Activated CD8-positive, alpha-beta T cell treated with anti-CD3 and anti-CD28 coated beads for 36 hours (primary cell): ENCODE results near the gene UTP11. TPM values are rescaled to one million over a fixed set of nuclear protein-coding genes. Genes with fewer than 3 reads are reported as not detected.
A peak's percentile ranks its signal among the peaks of the same experiment; 100 is the strongest.
"Not testable (repeated sequence)": the region's sequence is repeated elsewhere in the genome, so short reads cannot be mapped to it uniquely, and the experiment has no call there.

ENCODE experiments used
- ATAC-seq: fragments of 200-7000 bp; cut with Tn5 transposase; one replicate; pipeline ENCODE4 v1.10.0; 2021; ENCODE audit warnings: mild to moderate bottlenecking, moderate library complexity
- CTCF ChIA-PET: fragments of 350-600 bp; sonication (Branson Sonifier 250); formaldehyde crosslinking; loops from one replicate; lab custom pipeline; 2021; ENCODE audit warnings: antibody characterized with exemption; lab: Charles Lee
- POLR2A ChIA-PET: fragments of 350-600 bp; sonication (Branson Sonifier 250); formaldehyde crosslinking; loops from one replicate; lab custom pipeline; 2021; ENCODE audit warnings: antibody characterized with exemption; lab: Charles Lee
- DNase-seq: peaks from one replicate; pipeline ENCODE4 v3.0.0-alpha.2; 2020
- H3K27ac Mint-ChIP-seq: one replicate; pipeline ENCODE4 v1.8.0; 2021; ENCODE audit warnings: mild to moderate bottlenecking, mixed read lengths
- H3K27me3 Mint-ChIP-seq: one replicate; pipeline ENCODE4 v1.8.0; 2021; ENCODE audit warnings: mixed read lengths
- H3K36me3 Mint-ChIP-seq: one replicate; pipeline ENCODE4 v1.8.0; 2021; ENCODE audit warnings: low read depth, mixed read lengths
- H3K4me1 Mint-ChIP-seq: one replicate; pipeline ENCODE4 v1.8.0; 2021; ENCODE audit warnings: low read depth, mixed read lengths
- H3K4me3 Mint-ChIP-seq: one replicate; pipeline ENCODE4 v1.8.0; 2021; ENCODE audit warnings: mild to moderate bottlenecking, moderate library complexity, mixed read lengths
- H3K9me3 Mint-ChIP-seq: one replicate; pipeline ENCODE4 v1.8.0; 2021; ENCODE audit warnings: mixed read lengths
- CTCF ChIP-seq: fragments of 200-600 bp; IDR thresholded peaks from one replicate; pipeline ENCODE4 v1.8.0; 2022; ENCODE audit warnings: antibody characterized with exemption, mild to moderate bottlenecking
- intact Hi-C: fragments of 100-400 bp; cut with micrococcal nuclease; formaldehyde crosslinking; loops from one replicate; pipeline ENCODE4 v1.10.0; 2022
- total RNA-seq, 2 experiments: library from RNA; stranded (reverse); gene quantifications; one replicate each; pipeline ENCODE4 v1.2.3, GENCODE V29; 2021

UTP11 gene
- total RNA-seq, 2 experiments from 2014 or later = 58.1 to 60.6 TPM

DNA sequence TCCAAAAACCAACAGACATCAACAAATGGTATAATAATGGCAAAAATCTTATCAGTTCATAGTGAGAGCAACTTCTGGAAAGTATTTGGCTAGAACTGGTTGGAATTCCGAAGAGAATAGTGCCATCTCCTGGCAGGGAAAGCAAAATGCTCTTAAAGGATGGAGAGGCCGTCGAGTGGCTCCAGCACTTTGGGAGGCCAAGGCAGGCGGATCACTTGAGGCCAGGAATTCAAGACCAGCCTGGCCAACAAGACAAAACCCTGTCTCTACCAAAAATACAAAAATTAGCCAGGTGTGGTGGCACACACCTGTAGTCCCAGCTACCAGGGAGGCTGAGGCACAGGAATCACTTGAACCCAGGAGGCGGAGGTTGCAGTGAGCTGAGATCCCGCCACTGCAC is 37.5 kb upstream of the UTP11 start:
- POLR2A ChIA-PET = interaction anchor here (0.6 to 1.5 kb wide), 2 partner anchors 15 to 50 kb away, joined by 3 to 4 read pairs; partner anchors contain the start of gene SF3A3
- Mint-ChIP-seq H3K4me1 (peaks cover 18% of the 10 kb centered on the region), H3K36me3 (peaks cover 74% of the 10 kb centered on the region)
- H3K4me3 Mint-ChIP-seq, H3K27ac Mint-ChIP-seq, H3K27me3 Mint-ChIP-seq, ATAC-seq, DNase-seq, intact Hi-C loops, H3K9me3 Mint-ChIP-seq: not testable (repeated sequence)
- CTCF ChIA-PET = interaction anchor here (0.9 kb wide), 1 partner anchor 15 kb away, joined by 3 read pairs; the partner anchor contains the start of gene SF3A3
- peak; percentile 53 for TF ChIP-seq CTCF

DNA sequence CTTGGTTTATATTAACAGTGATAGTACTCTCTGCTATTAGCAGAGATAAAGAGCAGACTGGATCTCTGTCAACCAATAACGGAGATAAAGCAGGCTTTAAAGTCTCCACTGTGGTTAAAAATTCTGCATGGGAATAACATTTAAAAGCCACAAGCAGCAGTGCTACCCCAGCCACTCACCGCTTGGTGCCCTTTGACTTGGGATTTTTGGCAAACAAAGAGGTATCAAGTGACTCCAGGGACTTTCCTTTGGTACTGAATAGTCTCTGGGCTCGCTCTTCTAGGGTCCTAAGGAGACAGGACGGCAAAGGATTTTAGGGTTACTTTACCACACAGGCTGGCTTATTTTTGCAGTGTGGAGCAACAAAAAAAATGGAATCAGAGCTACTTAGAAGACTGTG is 34.0 kb upstream of the UTP11 start:
- TF ChIP-seq CTCF = no peak
- Mint-ChIP-seq H3K27ac (no peak overlapping the region), H3K4me3 (no peak overlapping the region), H3K4me1 (peaks cover 2% of the 10 kb centered on the region), H3K36me3 (peaks cover 67% of the 10 kb centered on the region), H3K27me3 (no peaks in the 10 kb centered on the region), H3K9me3 (peaks cover 3% of the 10 kb centered on the region)
- POLR2A ChIA-PET = interaction anchor here (0.9 kb wide), 1 partner anchor 11 kb away, joined by 4 read pairs; the partner anchor contains the start of gene SF3A3
- intact Hi-C loops = no loop called here
- ATAC-seq (no peak), DNase-seq (no peak)
- CTCF ChIA-PET = no interaction called here

- no peak overlapping the region for H3K27ac Mint-ChIP-seq
Measured at GRCh38 chr1:37983546-37983945, 29.0 kb upstream of the UTP11 start.

GRCh38 chr1:37987679-37988078 is 24.9 kb upstream of the UTP11 start:
- peak overlapping the region; percentile 92 for H3K4me3 Mint-ChIP-seq
- H3K36me3 Mint-ChIP-seq = peaks cover 37% of the 10 kb centered on the region
- intact Hi-C loops = no loop called here
- H3K27ac Mint-ChIP-seq = peak overlapping the region; percentile 68
- peaks cover 16% of the 10 kb centered on the region for H3K4me1 Mint-ChIP-seq
- DNase-seq = no peak
- ChIA-PET CTCF (interaction anchor here (1.0 kb wide), 1 partner anchor 69 kb away, joined by 3 read pairs; no protein-coding TSS in a partner anchor), POLR2A (interaction anchor here (0.7 to 1.0 kb wide), 3 partner anchors 16 to 41 kb away, joined by 3 read pairs; partner anchors contain the start of gene INPP5B)
- no peak for TF ChIP-seq CTCF
- no peaks in the 10 kb centered on the region for H3K27me3 Mint-ChIP-seq
- no peak for ATAC-seq
- no peaks in the 10 kb centered on the region for H3K9me3 Mint-ChIP-seq

More at GRCh38 chr1:37983546-37983945, 29.0 kb upstream of the UTP11 start:
- Mint-ChIP-seq H3K4me3 (no peak overlapping the region), H3K9me3 (no peaks in the 10 kb centered on the region), H3K4me1 (peaks cover 11% of the 10 kb centered on the region), H3K36me3 (peaks cover 65% of the 10 kb centered on the region), H3K27me3 (no peaks in the 10 kb centered on the region)
- no peak for TF ChIP-seq CTCF
- ChIA-PET POLR2A (no interaction called here), CTCF (no interaction called here)
- intact Hi-C loops = no loop called here
- no peak for ATAC-seq
- DNase-seq = no peak

- peak overlapping the region; percentile 94 for H3K27ac Mint-ChIP-seq
- DNase-seq = peak; percentile 54
- ATAC-seq = peak; percentile 31
- intact Hi-C loops = no loop called here
- no peak for TF ChIP-seq CTCF
- H3K4me3 Mint-ChIP-seq = peak overlapping the region; percentile 92
- peaks cover 19% of the 10 kb centered on the region for H3K4me1 Mint-ChIP-seq
- H3K9me3 Mint-ChIP-seq = no peaks in the 10 kb centered on the region
- H3K27me3 Mint-ChIP-seq = no peaks in the 10 kb centered on the region
- H3K36me3 Mint-ChIP-seq = peaks cover 30% of the 10 kb centered on the region
- CTCF ChIA-PET = interaction anchor here (0.7 to 8.2 kb wide), 17 partner anchors 11 to 301 kb away, joined by 3 to 99 read pairs (median 3); partner anchors contain the start of genes MTF1 and UTP11
- POLR2A ChIA-PET = interaction anchor here (0.7 to 14.5 kb wide), 15 partner anchors 9 to 842 kb away, joined by 3 to 114 read pairs (median 3); partner anchors contain the start of genes C1orf122, INPP5B, UTP11 and YRDC
Measured at GRCh38 chr1:37989361-37989930, 23.1 kb upstream of the UTP11 start.
